HG02943 (cell line): ENCODE measurements around the gene SOX1.

ENCODE experiments used
- ATAC-seq: cut with Tn5 transposase; IDR thresholded peaks from one replicate; pipeline ENCODE4 v1.9.1; 2021; ENCODE audit warnings: mild to moderate bottlenecking, low read depth, moderate library complexity; ENCODE audit not compliant: unreplicated experiment

The SOX1 gene

GRCh38 chr13:112104881-112105234, 37.9 kb downstream of the SOX1 start:
- no peak for ATAC-seq

GRCh38 chr13:112105244-112105681, 38.3 kb downstream of the SOX1 start:
- no peak for ATAC-seq

DNA sequence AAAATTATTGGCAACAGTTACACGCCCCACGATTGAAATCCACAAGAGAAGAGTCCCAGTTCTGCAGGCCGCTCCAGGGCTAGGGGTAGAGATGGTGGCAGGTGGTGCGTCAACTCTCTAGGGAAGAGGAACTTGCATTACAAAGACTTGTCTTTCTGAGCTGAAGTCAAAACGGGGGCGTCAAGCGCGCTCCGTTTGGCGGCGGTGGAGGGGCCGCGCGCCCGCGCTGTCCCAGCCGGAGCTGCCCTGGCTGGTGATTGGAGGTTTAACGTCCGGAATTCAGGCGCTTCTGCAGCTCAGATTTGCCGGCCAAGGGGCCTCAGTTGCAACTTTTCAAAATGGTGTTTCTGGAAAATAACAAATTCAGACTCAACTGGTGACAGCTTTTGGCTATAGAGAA, 38.9 kb downstream of the SOX1 start:
- ATAC-seq, result no peak

- ATAC-seq, result no peak
These were observed 39.7 kb downstream of the SOX1 start for GRCh38 chr13:112106478-112107141.

DNA sequence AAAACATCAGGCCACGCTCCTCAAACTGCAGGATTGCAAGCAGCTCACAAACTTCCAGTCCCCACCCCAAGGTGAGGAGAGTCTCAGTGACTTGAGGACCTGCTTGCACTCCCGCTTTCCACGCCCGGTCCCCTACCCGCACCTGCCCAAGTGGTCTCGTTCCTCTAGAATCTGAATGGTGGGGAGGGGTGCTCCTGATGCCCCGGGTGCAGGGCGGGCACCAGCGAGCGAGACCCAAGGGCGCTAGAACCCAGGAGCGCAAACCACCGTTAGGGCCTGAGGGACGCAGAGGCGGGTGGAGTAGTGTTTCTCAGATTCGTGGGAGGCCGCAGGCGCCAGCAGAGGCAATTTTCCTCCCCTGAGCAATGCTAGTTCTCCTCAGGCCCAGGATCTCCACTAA, 40.3 kb downstream of the SOX1 start:
- ATAC-seq, result no peak

GRCh38 chr13:112110479-112110878, 43.5 kb downstream of the SOX1 start:
- ATAC-seq, result no peak

DNA sequence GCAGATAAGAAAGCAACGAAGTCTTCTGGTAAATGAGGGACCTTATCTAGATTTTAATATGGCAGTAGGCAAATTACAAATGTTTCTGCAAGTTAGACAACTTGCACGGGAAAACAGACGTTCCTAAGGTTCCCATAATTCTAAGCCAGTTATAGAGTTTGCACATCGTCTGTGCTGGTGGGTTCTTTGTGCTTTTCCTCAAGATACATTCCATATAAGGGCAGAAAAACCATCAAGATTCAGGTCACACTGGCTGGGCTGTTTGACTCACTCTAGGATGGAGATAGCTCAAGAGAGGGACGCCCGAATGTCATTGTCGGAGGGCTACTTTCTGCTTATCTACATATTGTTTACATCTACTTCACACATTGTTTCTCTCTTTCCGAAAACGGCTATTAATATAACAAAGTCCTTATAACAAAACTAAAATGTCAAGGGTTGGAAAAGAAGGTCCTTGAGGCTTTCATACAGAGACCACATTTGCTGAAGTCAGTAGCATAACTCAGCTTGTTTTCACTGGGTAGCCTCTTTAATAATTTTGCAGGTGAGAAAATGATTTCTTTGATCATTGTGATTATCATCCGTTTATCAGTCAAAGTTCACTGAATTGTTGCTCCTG, 44.4 kb downstream of the SOX1 start:
- ATAC-seq, result no peak

GRCh38 chr13:112112534-112113276, 45.8 kb downstream of the SOX1 start:
- ATAC-seq, result no peak

GRCh38 chr13:112113348-112113747, 46.4 kb downstream of the SOX1 start:
- no peak for ATAC-seq

GRCh38 chr13:112113851-112114250, 46.9 kb downstream of the SOX1 start:
- no peak for ATAC-seq

- no peak for ATAC-seq
These were observed 47.4 kb downstream of the SOX1 start for GRCh38 chr13:112114391-112114790.

DNA sequence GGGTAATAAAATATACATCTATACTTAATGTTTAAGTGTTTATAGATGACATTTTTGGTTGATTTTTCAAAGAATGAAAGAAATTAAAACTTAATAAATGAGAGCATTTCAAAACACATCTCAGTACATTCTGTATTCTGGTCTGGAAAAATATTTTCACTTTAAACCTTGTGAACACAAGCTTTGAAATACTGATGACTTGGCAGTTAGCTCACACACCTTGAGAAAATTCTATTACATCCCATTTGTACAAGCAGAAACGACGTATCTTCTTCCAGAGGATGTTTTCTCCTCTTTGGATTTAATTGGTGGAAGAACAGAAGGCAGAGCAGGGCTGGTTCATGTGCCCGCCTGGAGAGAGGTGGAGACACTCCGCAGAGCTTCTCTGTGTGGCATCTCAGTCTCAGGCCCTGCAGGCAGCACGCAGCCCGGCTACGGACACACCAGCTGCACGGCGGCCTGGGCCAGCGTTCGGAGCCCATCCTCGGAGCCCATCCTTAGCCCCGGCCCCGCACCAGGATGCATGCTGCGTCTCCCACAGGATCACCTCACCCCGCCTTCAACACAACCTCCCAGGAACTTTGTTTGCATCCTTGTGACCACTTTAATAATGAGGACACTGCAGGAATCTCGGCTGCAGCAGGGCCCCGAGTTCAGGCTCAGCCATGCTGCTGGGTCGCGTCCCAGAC, 48.6 kb downstream of the SOX1 start:
- ATAC-seq, result no peak

GRCh38 chr13:112116187-112116950, 49.4 kb downstream of the SOX1 start:
- no peak for ATAC-seq

- no peak for ATAC-seq
These were observed 50.5 kb downstream of the SOX1 start for GRCh38 chr13:112117258-112117954.

GRCh38 chr13:112117955-112118302, 51.0 kb downstream of the SOX1 start:
- ATAC-seq, result no peak

GRCh38 chr13:112118451-112119064, 51.6 kb downstream of the SOX1 start:
- no peak for ATAC-seq

DNA sequence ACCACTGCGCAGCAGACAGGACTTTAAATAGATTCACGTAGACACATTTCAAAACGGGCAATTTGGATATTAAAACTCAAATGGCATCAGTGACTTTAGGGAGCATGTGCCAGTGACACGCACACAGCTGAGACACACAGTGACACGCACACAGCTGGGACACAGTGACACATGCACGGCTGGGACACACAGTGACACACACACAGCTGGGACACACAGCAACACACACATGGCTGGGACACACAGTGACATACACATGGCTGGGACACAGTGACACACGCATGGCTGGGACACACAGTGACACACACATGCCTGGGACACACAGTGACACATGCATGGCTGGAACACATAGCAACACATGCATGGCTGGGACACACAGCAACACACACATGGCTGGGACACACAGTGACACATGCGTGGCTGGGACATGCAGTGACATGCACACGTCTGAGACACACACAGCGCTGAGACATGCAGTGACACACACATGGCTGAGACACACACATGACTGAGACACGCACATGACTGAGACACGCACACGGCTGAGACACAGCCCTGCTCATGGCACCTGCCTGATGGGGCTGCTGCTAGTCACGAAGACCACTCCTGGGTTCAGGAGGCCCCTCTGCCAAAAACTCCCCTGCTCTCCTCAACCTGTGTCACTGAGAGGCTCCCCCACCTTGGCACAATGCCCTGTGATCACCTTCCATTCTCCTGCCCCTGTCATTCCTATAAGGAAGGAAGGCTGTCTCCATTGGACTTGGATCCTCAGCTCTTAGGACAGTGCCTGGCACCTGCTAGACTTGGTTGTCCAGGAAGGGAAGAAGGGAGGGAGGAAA, 52.5 kb downstream of the SOX1 start:
- ATAC-seq, result no peak

- ATAC-seq, result no peak
These were observed 53.1 kb downstream of the SOX1 start for GRCh38 chr13:112120031-112120373.
